Measurements from ENCODE around the gene SPAG16.

Gene SPAG16

DNA sequence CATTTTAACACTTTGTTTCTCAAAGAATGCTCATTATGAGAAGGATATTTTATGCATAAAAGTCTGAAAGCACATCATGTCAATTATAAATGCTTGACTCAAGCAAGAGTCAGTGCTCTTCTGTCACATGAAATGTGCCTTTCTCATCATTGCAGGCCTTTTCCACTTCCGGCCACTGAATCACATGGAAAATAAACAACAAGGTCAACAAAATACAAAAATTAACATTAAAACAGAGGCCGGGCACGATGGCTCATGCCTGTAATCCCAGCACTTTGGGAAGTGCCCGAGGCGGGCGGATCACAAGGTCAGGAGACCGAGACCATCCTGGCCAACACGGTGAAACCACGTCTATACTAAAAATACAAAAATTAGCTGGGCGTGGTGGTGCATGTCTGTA, 480.6 kb downstream of the SPAG16 start:
- no peak overlapping the region for H3K4me2 ChIP-seq (ENCODE audit: low read length)
- peaks cover 14% of the 10 kb centered on the region for H3K4me1 ChIP-seq (ENCODE audit: low read length)
- H3K27me3 ChIP-seq (ENCODE audit: low read depth, low read length): no peaks in the 10 kb centered on the region
- H3K9me3 ChIP-seq (ENCODE audit: insufficient read depth, low read length): no peaks in the 10 kb centered on the region
- H3K27ac ChIP-seq (ENCODE audit: low read length): no peak overlapping the region
- no peak overlapping the region for H3K4me3 ChIP-seq (ENCODE audit: low read length)
- H3K79me2 ChIP-seq (ENCODE audit: low read length): no peaks in the 10 kb centered on the region
- H3K36me3 ChIP-seq (replicated peaks; ENCODE audit: low read depth, low read length): no peaks in the 10 kb centered on the region
- H2AFZ ChIP-seq (ENCODE audit: low read depth, low read length): no peak overlapping the region
- no peak overlapping the region for H3K9ac ChIP-seq (ENCODE audit: low read length)
- TF ChIP-seq EZH2phosphoT487 (IDR thresholded peaks at IDR 0.05; ENCODE audit: low read depth): no peak
- TF ChIP-seq, protein P1, sequence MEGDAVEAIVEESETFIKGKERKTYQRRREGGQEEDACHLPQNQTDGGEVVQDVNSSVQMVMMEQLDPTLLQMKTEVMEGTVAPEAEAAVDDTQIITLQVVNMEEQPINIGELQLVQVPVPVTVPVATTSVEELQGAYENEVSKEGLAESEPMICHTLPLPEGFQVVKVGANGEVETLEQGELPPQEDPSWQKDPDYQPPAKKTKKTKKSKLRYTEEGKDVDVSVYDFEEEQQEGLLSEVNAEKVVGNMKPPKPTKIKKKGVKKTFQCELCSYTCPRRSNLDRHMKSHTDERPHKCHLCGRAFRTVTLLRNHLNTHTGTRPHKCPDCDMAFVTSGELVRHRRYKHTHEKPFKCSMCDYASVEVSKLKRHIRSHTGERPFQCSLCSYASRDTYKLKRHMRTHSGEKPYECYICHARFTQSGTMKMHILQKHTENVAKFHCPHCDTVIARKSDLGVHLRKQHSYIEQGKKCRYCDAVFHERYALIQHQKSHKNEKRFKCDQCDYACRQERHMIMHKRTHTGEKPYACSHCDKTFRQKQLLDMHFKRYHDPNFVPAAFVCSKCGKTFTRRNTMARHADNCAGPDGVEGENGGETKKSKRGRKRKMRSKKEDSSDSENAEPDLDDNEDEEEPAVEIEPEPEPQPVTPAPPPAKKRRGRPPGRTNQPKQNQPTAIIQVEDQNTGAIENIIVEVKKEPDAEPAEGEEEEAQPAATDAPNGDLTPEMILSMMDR (IDR thresholded peaks at IDR 0.05; ENCODE audit: low read depth, low read length): no peak
- no peaks in the 10 kb centered on the region for H4K20me1 ChIP-seq (ENCODE audit: insufficient read depth, low read length)

DNA sequence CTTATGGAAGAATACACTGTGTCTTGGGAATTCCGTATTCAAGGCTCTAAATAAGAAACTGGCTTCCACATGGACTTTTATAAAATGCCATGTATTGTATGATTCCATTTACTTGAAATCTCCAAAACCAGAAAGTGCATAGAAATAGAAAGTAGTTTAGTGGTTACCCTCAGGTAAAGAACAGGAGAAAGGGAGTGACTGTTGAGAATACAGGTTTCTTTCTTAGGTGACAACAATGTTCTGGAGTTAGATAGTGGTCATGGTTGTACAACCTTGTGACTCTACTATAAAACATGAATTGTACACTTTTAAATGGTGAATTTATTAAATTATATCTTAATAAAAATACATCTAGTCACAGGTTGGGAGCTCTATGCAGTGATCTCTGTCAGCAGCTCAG, 481.8 kb downstream of the SPAG16 start:
- no peaks in the 10 kb centered on the region for H4K20me1 ChIP-seq (ENCODE audit: insufficient read depth, low read length)
- H3K4me2 ChIP-seq (ENCODE audit: low read length): peak overlapping the region; percentile 69
- peaks cover 14% of the 10 kb centered on the region for H3K4me1 ChIP-seq (ENCODE audit: low read length)
- TF ChIP-seq EZH2phosphoT487 (IDR thresholded peaks at IDR 0.05; ENCODE audit: low read depth): no peak
- TF ChIP-seq, protein P1 (IDR thresholded peaks at IDR 0.05; ENCODE audit: low read depth, low read length): no peak
- H2AFZ ChIP-seq (ENCODE audit: low read depth, low read length): peak overlapping the region; percentile 91; the same call in 1 of the 2 replicates
- H3K27me3 ChIP-seq (ENCODE audit: low read depth, low read length): no peaks in the 10 kb centered on the region
- no peak overlapping the region for H3K27ac ChIP-seq (ENCODE audit: low read length)
- no peaks in the 10 kb centered on the region for H3K36me3 ChIP-seq (replicated peaks; ENCODE audit: low read depth, low read length)
- H3K79me2 ChIP-seq (ENCODE audit: low read length): no peaks in the 10 kb centered on the region
- H3K9me3 ChIP-seq (ENCODE audit: insufficient read depth, low read length): no peaks in the 10 kb centered on the region
- no peak overlapping the region for H3K9ac ChIP-seq (ENCODE audit: low read length)
- H3K4me3 ChIP-seq (ENCODE audit: low read length): peak overlapping the region; percentile 55

DNA sequence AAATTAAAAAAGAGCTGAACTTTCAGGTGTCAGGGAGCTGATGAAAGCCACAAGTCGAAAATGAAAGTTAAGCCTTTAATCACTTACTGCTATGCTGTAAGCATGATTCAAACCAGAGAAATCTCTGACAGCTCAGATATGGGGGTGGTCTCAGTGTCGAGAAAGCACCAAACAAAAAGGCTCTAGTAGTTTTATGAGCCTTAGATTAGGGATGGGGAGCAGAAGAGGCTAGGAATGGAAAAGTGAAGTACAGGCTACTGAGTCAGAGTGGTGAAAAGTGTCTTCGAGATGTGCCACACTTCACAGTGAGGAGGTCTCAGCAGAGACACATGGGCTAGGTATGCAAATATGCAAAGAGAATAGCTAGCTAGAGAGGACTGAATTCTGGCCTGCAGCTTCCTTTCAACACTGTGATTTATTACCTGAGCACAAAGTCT, 482.2 kb downstream of the SPAG16 start:
- Histone ChIP-seq H2AFZ (ENCODE audit: low read depth, low read length) (peak overlapping the region; percentile 91), H3K4me2 (ENCODE audit: low read length) (peak overlapping the region; percentile 69), H3K9me3 (ENCODE audit: insufficient read depth, low read length) (no peaks in the 10 kb centered on the region), H3K27me3 (ENCODE audit: low read depth, low read length) (no peaks in the 10 kb centered on the region), H3K9ac (ENCODE audit: low read length) (peak overlapping the region; percentile 37; the same call in 1 of the 2 replicates), H3K4me1 (ENCODE audit: low read length) (peaks cover 14% of the 10 kb centered on the region), H3K79me2 (ENCODE audit: low read length) (no peaks in the 10 kb centered on the region), H3K36me3 (replicated peaks; ENCODE audit: low read depth, low read length) (no peaks in the 10 kb centered on the region), H3K4me3 (ENCODE audit: low read length) (peak overlapping the region; percentile 55), H4K20me1 (ENCODE audit: insufficient read depth, low read length) (no peaks in the 10 kb centered on the region), H3K27ac (ENCODE audit: low read length) (peak overlapping the region; percentile 10; the same call in 1 of the 2 replicates)
- no peak for TF ChIP-seq EZH2phosphoT487 (IDR thresholded peaks at IDR 0.05; ENCODE audit: low read depth)
- TF ChIP-seq, protein P1 (IDR thresholded peaks at IDR 0.05; ENCODE audit: low read depth, low read length): no peak

DNA sequence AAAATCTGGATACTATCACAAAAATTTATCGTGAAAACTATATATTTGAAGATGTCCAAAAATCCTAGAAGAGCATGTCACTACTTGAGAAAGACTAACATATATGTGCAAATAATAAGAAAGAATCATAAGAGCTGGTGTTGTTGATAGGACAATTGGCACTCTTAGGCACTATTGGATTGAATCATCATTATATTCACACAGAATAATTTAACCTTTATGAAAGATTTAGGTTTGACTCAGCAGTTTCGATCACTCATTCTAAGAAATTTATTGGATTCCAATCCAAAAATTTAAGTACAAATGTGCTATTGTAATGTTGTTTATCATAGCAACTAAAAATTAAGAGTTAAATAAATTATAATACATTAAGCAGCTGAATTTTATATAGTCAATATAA, 503.6 kb downstream of the SPAG16 start:
- no peak for TF ChIP-seq EZH2phosphoT487 (IDR thresholded peaks at IDR 0.05; ENCODE audit: low read depth)
- TF ChIP-seq, protein P1 (IDR thresholded peaks at IDR 0.05; ENCODE audit: low read depth, low read length): no peak
- Histone ChIP-seq H2AFZ (ENCODE audit: low read depth, low read length) (no peak overlapping the region), H3K36me3 (replicated peaks; ENCODE audit: low read depth, low read length) (no peaks in the 10 kb centered on the region), H3K79me2 (ENCODE audit: low read length) (no peaks in the 10 kb centered on the region), H3K9me3 (ENCODE audit: insufficient read depth, low read length) (no peaks in the 10 kb centered on the region), H3K4me2 (ENCODE audit: low read length) (peak overlapping the region; percentile 14; the same call in 1 of the 2 replicates), H3K4me1 (ENCODE audit: low read length) (peaks cover 11% of the 10 kb centered on the region; the same call in 1 of the 2 replicates), H3K27me3 (ENCODE audit: low read depth, low read length) (no peaks in the 10 kb centered on the region), H3K9ac (ENCODE audit: low read length) (no peak overlapping the region), H3K27ac (ENCODE audit: low read length) (no peak overlapping the region), H3K4me3 (ENCODE audit: low read length) (no peak overlapping the region), H4K20me1 (ENCODE audit: insufficient read depth, low read length) (no peaks in the 10 kb centered on the region)
